NCI-H1436 treated with DMSO at 0.1 percent for 48 hours (cell line): ENCODE measurements around the gene IGF2R.
"Not testable (repeated sequence)": the region's sequence is repeated elsewhere in the genome, so short reads cannot be mapped to it uniquely, and the experiment has no call there.

Experiments
- DNase-seq: peaks from one replicate; lab custom pipeline; 2025; lab: John Stamatoyannopoulos, UW

The IGF2R gene

GRCh38 chr6:160076009-160076408 lies 107.1 kb downstream of the IGF2R start:
- DNase-seq = no peak

- no peak for DNase-seq
Observed at GRCh38 chr6:160077024-160077423, 108.1 kb downstream of the IGF2R start.

GRCh38 chr6:160077526-160077925 lies 108.6 kb downstream of the IGF2R start:
- DNase-seq = no peak

- DNase-seq = no peak
Observed at GRCh38 chr6:160078883-160079685, 110.2 kb downstream of the IGF2R start.

- DNase-seq = no peak
Observed at GRCh38 chr6:160079686-160080043, 110.8 kb downstream of the IGF2R start.

DNA sequence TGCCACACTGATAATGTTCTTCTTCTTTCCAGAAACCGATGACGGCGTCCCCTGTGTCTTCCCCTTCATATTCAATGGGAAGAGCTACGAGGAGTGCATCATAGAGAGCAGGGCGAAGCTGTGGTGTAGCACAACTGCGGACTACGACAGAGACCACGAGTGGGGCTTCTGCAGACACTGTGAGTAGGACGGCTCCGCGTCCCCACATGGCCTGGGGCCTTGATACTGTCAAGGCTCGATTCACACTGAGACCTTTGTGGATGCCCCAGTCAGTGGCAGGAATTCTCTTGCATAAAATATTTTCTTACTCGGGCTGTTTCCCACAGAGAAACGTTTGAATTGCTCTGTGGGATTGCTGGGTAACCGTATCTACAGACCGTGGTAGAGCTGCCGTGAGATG lies 111.2 kb downstream of the IGF2R start:
- DNase-seq = no peak

GRCh38 chr6:160081398-160081797 lies 112.5 kb downstream of the IGF2R start:
- DNase-seq = no peak

DNA sequence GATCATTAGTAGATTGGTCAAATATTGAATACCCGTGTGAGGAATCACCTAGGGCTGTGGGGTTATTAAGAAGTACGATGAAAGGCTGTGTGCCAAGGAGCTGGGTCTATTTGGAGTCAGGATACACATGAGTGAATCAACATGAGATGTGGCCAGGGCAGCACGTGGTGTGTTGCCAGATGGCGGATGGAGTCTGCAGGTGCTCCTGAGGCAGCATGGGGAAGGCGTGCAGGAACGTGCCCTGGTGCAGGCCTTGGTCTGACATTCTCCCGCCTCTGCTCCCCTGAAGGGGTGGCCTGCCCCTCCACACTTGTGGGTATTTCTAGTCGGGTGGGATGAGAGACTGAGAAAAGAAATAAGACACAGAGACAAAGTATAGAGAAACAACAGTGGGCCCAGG lies 113.7 kb downstream of the IGF2R start:
- no peak for DNase-seq

- no peak for DNase-seq
Observed at GRCh38 chr6:160084198-160084776, 115.4 kb downstream of the IGF2R start.

GRCh38 chr6:160085226-160085625 lies 116.3 kb downstream of the IGF2R start:
- DNase-seq = no peak

- DNase-seq = no peak
Observed at GRCh38 chr6:160085713-160086505, 117.0 kb downstream of the IGF2R start.

- DNase-seq = no peak
Observed at GRCh38 chr6:160086754-160087153, 117.9 kb downstream of the IGF2R start.

- DNase-seq = no peak
Observed at GRCh38 chr6:160088069-160088783, 119.3 kb downstream of the IGF2R start.

DNA sequence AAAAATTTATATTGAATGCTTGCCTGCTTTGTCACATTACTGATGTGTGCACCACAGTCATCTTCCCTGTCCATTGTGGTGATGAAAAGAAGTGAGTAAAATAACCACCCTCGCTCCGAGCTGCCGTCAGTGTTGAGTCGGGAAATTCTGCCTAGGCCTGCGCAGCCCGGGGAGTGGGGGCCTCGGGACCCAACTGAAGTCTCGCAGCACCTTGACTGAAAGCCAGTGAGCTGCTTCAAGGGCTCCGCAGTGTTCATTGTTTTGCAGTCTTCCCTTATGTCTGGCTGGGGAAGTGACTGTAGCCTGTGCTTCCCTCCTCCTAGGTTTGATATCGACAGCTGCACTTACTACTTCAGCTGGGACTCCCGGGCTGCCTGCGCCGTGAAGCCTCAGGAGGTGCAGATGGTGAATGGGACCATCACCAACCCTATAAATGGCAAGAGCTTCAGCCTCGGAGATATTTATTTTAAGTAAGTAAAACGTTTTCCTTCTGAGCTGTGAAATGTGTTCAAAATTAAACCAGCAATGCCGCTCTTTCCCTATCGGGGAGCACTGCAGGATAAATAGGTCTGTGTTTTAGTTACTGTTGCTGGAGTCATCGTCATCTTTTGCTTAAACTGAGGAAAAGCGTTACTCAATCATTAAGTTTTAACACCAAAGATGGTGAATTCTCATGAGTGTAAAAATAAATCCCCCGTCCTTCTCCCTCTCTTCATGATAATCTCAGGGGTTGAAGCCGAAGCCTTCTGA lies 120.1 kb downstream of the IGF2R start:
- no peak for DNase-seq

DNA sequence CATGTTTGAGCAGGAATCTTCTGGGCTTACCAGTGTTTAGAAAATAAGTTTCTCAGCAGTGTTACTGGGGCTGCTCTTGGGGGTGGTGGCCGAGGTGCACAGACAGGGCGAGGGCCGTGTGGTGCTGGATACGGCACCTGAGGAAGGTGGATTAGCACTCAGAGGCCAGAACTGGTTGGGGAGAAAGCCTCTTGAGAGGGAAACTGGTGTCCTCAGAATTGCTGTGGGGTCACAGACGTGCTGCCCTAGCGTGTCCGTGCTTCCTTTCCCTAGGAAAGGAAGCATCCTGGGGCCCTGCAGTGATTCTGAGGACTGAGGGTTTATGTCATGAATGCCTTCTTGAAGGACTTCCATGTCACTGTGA lies 120.6 kb downstream of the IGF2R start:
- DNase-seq = no peak

GRCh38 chr6:160090442-160091239 lies 121.8 kb downstream of the IGF2R start:
- DNase-seq = not testable (repeated sequence)

- not testable (repeated sequence) for DNase-seq
Observed at GRCh38 chr6:160092176-160092575, 123.3 kb downstream of the IGF2R start.

DNA sequence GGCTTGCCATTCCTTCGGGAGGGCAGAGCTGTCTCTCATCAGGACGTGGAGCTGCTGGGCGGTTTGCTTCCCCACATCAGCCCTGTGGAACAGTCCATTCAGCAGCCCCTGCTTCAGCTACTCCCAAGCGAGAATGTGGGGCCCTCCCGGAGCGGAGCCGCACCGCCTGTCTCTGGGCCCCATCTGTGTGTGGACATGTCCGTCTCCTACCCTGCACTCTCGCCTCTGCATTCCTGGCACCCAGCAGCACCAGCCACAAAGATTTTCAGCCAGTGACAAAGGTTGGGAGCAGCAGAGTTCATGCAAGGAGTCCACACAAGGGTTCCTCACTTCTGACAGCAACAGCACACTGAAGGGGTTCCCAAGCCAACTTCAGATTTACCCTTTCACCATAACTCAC lies 123.7 kb downstream of the IGF2R start:
- DNase-seq = no peak

DNA sequence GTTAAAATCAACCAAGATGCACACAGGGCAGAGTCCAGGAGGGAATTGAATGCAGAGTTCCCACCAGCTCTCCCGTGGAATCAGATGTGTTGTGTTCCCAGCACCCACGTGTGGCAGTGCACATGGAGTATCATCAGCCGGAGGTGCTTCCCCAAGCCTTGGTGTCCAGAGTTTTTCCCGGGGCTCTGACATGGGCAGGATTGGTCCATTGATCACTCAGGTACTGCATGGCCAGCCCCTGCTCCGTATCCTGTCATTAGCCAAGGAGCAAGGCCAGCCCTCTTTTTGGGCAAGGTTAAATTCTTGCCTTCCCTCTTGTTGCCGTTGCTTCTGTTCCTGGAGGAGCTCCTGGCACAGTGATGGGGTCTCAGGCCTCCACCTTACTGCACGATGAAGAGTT lies 124.2 kb downstream of the IGF2R start:
- DNase-seq = no peak

GRCh38 chr6:160093946-160094345 lies 125.1 kb downstream of the IGF2R start:
- DNase-seq = no peak
